Smooth muscle cell (in vitro differentiated cells): Measurements from ENCODE around the gene TMEM125. TPM values are rescaled to one million over a fixed set of nuclear protein-coding genes. Genes with fewer than 3 reads are reported as not detected.

Source experiments
- DNase-seq: peaks from one replicate; lab custom pipeline; 2025; ENCODE audit not compliant: unreplicated experiment; lab: John Stamatoyannopoulos, UW
- H2AFZ ChIP-seq: fragments of 200-600 bp; sonication (generic); 2 replicates; pipeline ENCODE4 v1.6.0; 2016; ENCODE audit warnings: antibody characterized with exemption, low read depth, mild to moderate bottlenecking
- H3F3A ChIP-seq: fragments of 200-600 bp; sonication (generic); 2 replicates; pipeline ENCODE4 v1.6.0; 2017; ENCODE audit warnings: antibody characterized with exemption, low read depth
- H3K27ac ChIP-seq: fragments of 200-600 bp; sonication (generic); 2 replicates; pipeline ENCODE4 v1.5.1; 2016; ENCODE audit warnings: low read depth, mild to moderate bottlenecking
- H3K27me3 ChIP-seq: fragments of 200-600 bp; sonication (generic); 2 replicates; pipeline ENCODE4 v1.6.1; 2016; ENCODE audit warnings: low read depth, mild to moderate bottlenecking
- H3K36me3 ChIP-seq: fragments of 200-600 bp; sonication (generic); 2 replicates; pipeline ENCODE4 v1.5.1; 2016; ENCODE audit warnings: low read depth
- H3K4me1 ChIP-seq: fragments of 200-600 bp; sonication (generic); 2 replicates; pipeline ENCODE4 v1.5.1; 2016; ENCODE audit warnings: low read depth
- H3K4me2 ChIP-seq: fragments of 200-600 bp; sonication (generic); 2 replicates; pipeline ENCODE4 v1.6.0; 2016; ENCODE audit warnings: mild to moderate bottlenecking
- H3K4me3 ChIP-seq: fragments of 200-600 bp; sonication (generic); 2 replicates; pipeline ENCODE4 v1.5.1; 2016; ENCODE audit warnings: mild to moderate bottlenecking
- H3K79me2 ChIP-seq: fragments of 200-600 bp; sonication (generic); 2 replicates; pipeline ENCODE4 v1.6.0; 2016; ENCODE audit warnings: low read depth, mild to moderate bottlenecking
- H3K9ac ChIP-seq: fragments of 200-600 bp; sonication (generic); 2 replicates; pipeline ENCODE4 v1.6.0; 2016; ENCODE audit warnings: low read depth
- H3K9me3 ChIP-seq: fragments of 200-600 bp; sonication (generic); replicated peaks from 2 replicates; pipeline ENCODE4 v1.5.1; 2016; ENCODE audit warnings: low read depth
- H4K20me1 ChIP-seq: fragments of 200-600 bp; sonication (generic); 2 replicates; pipeline ENCODE4 v1.6.0; 2016; ENCODE audit warnings: low read depth
- CTCF ChIP-seq: fragments of 200-600 bp; sonication (generic); IDR thresholded peaks from 2 replicates; pipeline ENCODE4 v1.5.1; 2017; ENCODE audit warnings: borderline replicate concordance, mild to moderate bottlenecking, antibody characterized with exemption; ENCODE audit not compliant: insufficient read depth, poor library complexity, severe bottlenecking
- WGBS: methylation state at CpG from one replicate; pipeline ENCODE4 v1.1.7; 2016; ENCODE audit warnings: low lambda C conversion rate; 5-methylcytosine and 5-hydroxymethylcytosine counted together
- polyA plus RNA-seq: library from polyadenylated mRNA; unstranded; fragments of >200 nt; fragmentation: Nextera tagmentation; extraction: Ambion mirVana; gene quantifications from 2 replicates; pipeline ENCODE4 v1.2.1, GENCODE V29; 2016
- total RNA-seq: library from RNA; depleted of rRNA; stranded (reverse); fragments of >200 nt; gene quantifications from 2 replicates; pipeline ENCODE4 v1.2.3, GENCODE V29; 2014

The TMEM125 gene
- total and polyA plus RNA-seq, 2 experiments from 2014 or later = 1.4 to 4.2 TPM

DNA sequence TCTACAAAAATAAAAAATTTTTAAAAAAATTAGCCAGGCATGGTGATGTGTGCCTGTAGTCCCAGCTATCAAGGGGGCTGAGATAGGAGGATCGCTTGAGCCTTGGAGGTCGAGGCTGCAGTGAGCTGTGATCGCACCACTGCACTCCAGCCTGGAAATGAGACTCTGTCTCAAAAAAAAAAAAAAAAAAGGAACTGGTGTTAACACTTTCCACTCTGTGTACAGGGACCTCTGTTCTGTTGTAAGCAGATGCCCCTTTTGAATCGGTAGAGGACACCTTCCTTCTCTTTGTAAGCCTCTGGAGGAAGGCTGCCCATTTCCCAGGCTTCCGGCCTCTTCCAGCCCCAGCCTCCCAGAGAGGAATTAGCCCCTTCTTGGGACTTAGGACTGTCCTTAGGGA is 22.9 kb downstream of the TMEM125 start:
- Histone ChIP-seq H3F3A (no peaks in the 10 kb centered on the region), H3K27me3 (no peaks in the 10 kb centered on the region), H4K20me1 (no peaks in the 10 kb centered on the region), H3K79me2 (no peaks in the 10 kb centered on the region), H3K9ac (no peak overlapping the region), H3K4me3 (no peak overlapping the region), H3K9me3 (no peaks in the 10 kb centered on the region), H3K27ac (no peak overlapping the region), H3K4me2 (no peak overlapping the region), H3K4me1 (peaks cover 23% of the 10 kb centered on the region), H2AFZ (no peak overlapping the region), H3K36me3 (no peaks in the 10 kb centered on the region)
- no peak for DNase-seq
- 88% methylated on average over 5 of the region's 5 CpGs for WGBS
- no peak for TF ChIP-seq CTCF

GRCh38 chr1:43293176-43293575 is 23.4 kb downstream of the TMEM125 start:
- Histone ChIP-seq H4K20me1 (no peaks in the 10 kb centered on the region), H3K36me3 (no peaks in the 10 kb centered on the region), H3K27me3 (no peaks in the 10 kb centered on the region), H3K4me3 (no peak overlapping the region), H3K9me3 (no peaks in the 10 kb centered on the region), H3K9ac (no peak overlapping the region), H2AFZ (no peak overlapping the region), H3K4me1 (peaks cover 23% of the 10 kb centered on the region), H3K4me2 (no peak overlapping the region), H3F3A (no peaks in the 10 kb centered on the region), H3K27ac (no peak overlapping the region), H3K79me2 (no peaks in the 10 kb centered on the region)
- no peak for TF ChIP-seq CTCF
- 92% methylated on average over 2 of the region's 2 CpGs for WGBS
- no peak for DNase-seq

DNA sequence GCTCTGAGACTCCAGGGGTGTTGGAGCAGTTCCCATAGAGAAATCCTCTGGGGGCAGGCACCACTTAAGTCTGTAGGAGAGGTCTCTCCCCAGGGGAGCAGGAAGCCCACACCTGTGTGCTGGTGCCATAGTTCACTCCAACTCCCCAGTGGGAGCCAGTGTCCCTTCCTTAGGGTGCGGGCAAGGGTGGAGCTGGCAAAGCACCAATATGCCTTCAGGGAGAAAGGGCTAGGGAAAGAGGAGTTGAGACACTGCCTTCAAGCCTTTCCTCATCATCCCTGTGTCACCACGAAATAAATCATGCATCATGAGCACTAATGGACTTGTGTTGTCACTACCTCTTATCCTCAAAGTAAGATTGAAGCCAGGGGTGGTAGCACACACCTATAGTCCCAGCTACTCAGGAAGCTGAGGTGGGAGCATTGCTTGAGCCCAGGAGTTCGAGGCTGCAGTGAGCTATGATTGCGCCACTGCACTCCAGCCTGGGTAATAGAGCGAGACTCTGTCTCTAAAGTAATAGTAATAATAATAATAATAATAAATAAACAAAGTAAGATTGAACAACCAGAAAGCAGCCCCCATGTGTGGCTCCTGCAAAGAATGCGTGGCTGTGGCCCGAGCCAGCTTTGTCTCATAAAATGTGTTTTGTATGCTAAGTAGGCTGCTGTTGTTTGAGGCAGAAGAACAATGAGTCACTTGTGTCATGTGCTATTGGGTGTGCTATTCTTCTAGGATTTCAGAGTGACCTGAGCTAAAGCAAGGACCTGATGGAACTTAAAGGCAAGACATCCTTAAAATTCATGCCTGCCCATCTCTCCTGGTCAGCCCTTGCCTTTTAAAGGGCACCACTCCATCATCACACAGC is 24.3 kb downstream of the TMEM125 start:
- H3K4me1 ChIP-seq = peaks cover 23% of the 10 kb centered on the region
- H3K36me3 ChIP-seq = no peaks in the 10 kb centered on the region
- H3K27me3 ChIP-seq = no peaks in the 10 kb centered on the region
- no peak overlapping the region for H3K4me2 ChIP-seq
- no peaks in the 10 kb centered on the region for H3K9me3 ChIP-seq
- H3K9ac ChIP-seq = no peak overlapping the region
- TF ChIP-seq CTCF = no peak
- no peak overlapping the region for H3K27ac ChIP-seq
- WGBS = 81% methylated on average over 7 of the region's 7 CpGs
- H3F3A ChIP-seq = no peaks in the 10 kb centered on the region
- H3K4me3 ChIP-seq = no peak overlapping the region
- H4K20me1 ChIP-seq = no peaks in the 10 kb centered on the region
- no peak for DNase-seq
- H3K79me2 ChIP-seq = no peaks in the 10 kb centered on the region
- no peak overlapping the region for H2AFZ ChIP-seq

- H3K27me3 ChIP-seq = no peaks in the 10 kb centered on the region
- H4K20me1 ChIP-seq = no peaks in the 10 kb centered on the region
- H3K79me2 ChIP-seq = no peaks in the 10 kb centered on the region
- H3K4me1 ChIP-seq = peaks cover 23% of the 10 kb centered on the region
- 96% methylated on average over 8 of the region's 8 CpGs for whole genome bisulfite sequencing
- H3K4me3 ChIP-seq = no peak overlapping the region
- H2AFZ ChIP-seq = no peak overlapping the region
- H3K9me3 ChIP-seq = no peaks in the 10 kb centered on the region
- no peak overlapping the region for H3K4me2 ChIP-seq
- H3K36me3 ChIP-seq = no peaks in the 10 kb centered on the region
- H3K27ac ChIP-seq = no peak overlapping the region
- DNase-seq = no peak
- H3F3A ChIP-seq = no peaks in the 10 kb centered on the region
- TF ChIP-seq CTCF = no peak
- no peak overlapping the region for H3K9ac ChIP-seq
These were observed 25.0 kb downstream of the TMEM125 start for GRCh38 chr1:43294761-43295160.
